ENCODE data around the gene CARS1.

The CARS1 gene
- total RNA-seq = 36.7 to 155 reads per million in 2 donors

DNA sequence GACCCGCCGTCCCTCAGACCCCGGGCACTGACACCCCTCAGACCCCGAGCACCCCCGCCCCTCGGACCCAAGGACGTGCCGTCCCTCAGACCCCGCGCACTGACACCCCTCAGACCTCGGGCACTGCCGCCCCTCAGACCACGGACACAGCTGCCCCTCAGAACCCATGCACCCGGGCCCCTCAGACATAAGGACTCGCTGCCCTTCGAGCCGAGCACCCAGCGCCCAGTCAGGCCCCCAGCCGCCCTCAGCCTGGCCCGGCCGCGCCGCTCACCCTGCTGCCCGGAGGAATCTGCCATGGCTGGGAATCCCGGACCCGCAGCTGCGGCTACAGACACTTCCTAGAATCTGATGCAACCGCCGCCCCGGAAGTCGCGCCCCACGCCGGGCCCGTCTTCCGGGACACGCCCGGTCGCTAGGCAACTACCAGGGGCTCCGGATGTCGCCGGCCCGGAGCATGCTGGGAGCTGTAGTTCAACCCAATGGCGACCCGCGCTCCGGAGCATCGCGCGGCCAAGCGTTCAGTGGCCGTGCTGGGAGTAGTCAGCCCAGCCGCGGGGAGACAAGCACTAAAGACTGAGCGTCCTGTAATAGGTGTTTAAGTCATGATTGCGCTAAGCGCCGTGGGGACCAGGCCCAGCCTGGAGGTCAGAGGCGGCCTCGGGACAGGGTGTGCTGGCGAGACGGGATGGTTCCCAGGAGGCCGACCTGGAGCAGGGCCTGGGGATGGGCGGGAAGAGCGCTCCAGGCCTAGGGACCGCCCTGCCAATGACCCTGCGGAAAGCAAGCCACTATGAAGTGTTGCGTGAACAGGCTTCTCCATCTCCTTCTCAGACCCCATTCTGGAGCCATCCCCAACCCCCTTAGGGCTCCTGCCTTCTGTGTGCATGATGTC, at the start of gene CARS1:
TSS of gene CARS1 (minus strand) at position 355 of the 895 bp plus-strand sequence. CDS start at position 299, 56 bp downstream.
- DNase-seq = peak; percentile 91

- no peak for DNase-seq
Observed at GRCh38 chr11:3105791-3106735, 48.8 kb upstream of the CARS1 start.

GRCh38 chr11:3104961-3105790, 48.0 kb upstream of the CARS1 start:
- DNase-seq = no peak

GRCh38 chr11:3104051-3104714, 47.0 kb upstream of the CARS1 start:
- DNase-seq = no peak

- DNase-seq = no peak
Observed at GRCh38 chr11:3103076-3103475, 45.9 kb upstream of the CARS1 start.

DNA sequence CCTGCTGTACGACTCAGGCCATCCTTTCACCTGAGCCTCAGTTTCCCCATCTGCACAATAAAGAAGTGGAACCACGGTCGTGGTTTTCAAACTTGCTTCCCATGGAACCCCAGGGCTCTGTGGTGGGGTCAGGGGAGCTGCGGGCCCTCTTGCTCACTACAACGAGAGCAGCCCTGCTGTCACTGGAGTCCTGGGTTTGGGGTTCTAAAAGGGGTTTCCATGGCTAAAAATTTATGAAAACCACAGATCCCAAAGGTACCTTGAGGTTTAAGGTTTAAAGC, 45.4 kb upstream of the CARS1 start:
- no peak for DNase-seq

DNA sequence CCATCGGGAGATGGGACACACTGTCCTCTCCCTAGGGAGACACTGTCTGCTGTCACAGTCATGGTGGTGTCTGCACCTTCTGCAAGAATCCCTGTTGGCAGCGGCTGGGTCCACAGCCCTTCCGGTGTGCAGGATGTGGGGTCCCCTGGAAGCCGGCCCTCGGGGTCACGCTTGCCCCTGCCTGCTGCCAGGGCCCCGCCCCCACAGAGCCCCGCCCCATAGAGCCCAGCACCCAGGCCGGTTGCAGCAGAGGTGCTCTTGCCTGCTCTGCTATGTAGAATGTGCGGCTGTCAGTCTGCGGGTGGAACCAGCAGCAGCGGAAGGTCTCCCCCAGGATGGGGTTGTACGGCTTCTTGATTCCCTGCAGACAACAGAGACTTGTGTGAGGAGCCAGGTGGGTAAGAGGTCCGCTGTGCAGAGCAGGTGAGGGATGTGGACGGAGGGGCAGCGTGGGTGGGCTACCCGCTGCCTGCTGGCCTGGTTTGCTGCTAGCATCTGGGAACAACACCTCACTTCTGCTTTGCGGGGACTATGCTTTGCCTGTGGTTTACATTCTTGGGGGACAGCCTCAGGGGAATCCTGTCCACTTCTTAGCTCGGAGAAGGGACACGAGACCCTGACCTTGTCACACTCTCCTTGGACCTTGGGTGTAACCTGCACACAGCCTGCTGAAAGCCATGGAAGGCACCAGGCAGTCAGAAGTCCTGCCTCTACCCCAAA, 44.9 kb upstream of the CARS1 start:
- DNase-seq = no peak

- DNase-seq = no peak
Observed at GRCh38 chr11:3099178-3099577, 42.0 kb upstream of the CARS1 start.

DNA sequence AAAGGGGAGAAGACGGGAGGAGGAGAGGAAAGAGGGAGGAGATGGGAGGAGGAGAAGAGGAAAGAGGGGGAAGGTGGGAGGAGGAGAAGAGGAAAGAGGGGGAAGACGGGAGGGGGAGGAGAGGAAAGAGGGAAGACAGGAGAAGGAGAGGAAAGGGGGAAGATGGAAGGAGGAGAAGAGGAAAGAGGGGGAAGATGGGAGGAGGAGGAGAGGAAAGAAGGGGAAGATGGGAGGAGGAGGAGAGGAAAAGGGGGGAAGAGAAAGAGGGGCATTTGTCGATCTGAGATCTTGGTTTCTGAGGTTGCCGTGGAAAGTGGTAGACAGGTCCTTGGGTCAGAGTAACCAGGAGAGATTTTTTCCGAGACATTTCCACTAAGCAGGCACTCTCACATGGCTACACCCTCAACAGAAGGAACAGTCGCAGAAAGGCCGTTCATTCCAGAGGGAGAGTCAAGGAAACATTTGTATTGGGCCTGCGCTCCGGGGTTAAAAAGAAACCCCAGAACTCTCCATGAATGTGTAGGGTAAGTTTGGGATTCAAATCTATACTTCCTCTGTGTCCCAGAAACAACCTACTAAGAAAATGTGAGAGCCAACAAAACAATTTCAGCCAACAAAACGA, 39.8 kb upstream of the CARS1 start:
- DNase-seq = no peak

DNA sequence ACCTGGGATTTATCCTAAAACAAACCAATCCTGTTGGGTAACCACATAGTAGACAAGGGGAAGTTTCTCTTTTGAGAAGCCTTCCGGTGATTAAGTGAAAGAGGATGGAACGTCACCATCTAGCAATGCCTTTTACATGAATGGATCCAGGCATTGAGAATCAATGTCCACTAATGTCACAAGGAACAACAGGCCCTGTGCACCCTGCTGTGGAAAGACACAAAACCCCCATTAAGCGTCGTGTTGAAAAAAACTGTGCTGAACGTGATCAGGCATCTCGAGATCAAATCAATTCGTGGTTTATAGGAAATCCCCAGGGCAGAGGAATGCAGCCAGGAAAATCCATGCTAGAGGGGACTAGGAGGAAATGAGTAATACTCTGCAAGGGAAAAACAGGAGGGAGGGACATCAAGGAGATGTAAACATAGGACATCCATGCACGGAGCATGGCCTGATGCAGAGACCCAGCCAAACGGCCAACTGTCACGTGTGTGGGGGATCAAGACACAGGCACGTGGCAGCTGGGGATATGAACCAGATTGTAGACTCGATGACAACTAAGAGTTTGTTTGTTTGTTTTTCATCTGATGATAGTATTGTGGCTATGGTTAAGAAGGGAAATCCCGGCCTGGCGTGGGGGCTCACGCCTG, 38.6 kb upstream of the CARS1 start:
- DNase-seq = no peak

GRCh38 chr11:3094223-3094824, 37.1 kb upstream of the CARS1 start:
- DNase-seq = no peak

DNA sequence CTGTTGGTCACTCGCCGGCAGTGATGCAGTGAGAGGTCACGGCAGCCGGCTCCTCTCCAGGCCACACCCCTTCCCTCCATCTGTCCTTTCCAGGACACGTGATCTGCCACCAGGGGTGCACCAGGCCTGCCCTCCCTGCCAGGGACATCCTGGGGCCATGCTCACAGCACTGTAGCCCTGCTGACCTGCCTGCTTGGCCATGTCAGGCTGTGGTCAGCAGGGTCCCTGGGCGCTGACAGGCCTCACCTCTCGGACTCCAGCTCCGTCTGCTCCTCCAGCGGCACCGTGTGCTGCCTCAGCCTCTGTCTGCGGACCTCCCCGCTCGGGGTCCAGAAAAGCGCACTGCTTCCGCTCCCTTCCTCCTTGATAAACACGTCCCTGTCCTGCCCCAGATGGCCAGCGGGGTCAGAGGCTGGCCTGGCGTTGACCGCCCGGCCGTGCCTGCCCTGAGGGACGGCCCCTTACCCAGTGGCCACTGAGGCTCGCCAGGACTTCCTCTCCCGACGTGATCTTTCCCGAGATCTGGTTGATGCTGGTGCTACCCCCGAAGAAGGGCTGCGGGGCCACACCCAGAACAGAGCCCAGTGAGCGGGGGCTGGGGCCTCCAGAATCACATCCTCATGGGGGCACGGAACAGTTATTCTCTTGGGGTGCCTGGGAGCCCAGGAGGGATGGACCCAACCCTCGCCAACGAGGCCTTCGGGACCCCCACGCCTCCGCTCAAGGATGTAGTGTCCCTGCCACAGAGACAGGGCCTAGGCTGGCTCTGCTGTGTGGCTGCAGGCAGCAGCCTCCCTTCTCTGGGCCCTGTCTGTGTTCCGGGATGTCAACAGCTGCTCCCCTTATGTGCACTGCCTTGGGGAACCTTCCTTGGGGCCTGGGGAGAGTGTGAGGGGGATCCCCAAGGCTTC, 36.3 kb upstream of the CARS1 start:
- no peak for DNase-seq

DNA sequence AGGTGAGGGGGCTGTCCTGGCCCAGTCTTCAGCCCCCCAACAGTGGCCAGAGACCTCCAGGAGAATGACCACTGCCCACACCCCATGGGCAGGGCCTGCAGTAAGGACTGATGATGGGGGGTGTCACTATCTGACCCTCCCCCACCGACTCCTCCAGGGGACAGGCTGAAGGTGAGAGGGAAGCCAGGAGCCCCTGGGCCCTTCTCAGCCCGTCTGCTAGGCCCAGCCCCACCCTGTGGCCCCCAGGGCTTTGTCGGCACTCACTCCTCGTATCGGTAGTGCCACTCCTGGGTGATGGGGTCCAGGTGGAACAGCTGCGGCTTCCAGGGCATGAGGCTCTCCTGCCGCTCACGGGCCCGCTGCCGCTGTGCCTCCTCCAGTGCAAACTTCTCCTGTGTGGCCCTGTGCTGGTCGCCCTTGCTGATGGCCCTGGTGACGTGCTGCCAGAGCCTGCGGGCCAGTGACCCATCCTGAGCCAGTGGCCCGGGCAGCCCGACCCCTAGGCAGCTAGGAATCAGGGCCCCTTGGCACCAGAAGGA, 35.4 kb upstream of the CARS1 start:
- no peak for DNase-seq

GRCh38 chr11:3091846-3092602, 34.8 kb upstream of the CARS1 start:
- peak; percentile 66 for DNase-seq

DNA sequence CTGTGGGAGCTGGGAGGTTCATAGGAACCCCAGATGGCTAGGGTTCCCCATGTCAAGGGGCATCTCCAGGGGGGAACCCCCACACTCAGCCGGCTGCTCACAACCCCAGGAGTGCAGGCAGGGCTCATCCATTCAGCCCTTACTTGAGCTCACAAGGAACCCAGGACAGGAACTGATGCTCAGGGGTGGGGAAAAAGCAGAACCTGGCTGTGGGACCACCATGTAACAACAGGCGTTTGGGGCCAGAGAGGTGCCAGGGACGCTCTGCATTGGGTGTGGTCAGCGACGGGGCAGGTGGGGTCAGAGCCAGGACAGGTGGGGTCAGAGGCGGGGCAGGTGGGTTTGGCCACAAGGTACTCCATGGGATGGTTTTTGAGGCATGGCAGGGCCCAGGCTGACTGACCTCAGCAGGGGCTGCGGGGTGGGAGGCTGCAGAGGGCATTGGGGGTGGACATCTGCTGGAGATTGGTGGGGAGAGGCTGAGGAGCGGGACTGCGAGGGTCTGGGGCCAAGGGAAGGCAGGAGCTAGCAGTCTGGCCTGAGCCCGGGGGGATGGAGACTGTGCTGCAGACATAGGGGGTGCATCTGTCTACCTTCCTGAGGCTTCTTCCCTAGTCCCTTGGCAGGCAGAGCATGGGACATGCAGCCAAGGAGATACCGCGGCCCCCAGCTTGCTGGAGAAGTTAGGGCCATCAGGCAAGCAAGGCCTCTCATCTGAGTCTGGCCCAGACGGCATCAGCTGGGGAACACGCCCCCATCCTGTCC, 34.0 kb upstream of the CARS1 start:
- DNase-seq = no peak

DNA sequence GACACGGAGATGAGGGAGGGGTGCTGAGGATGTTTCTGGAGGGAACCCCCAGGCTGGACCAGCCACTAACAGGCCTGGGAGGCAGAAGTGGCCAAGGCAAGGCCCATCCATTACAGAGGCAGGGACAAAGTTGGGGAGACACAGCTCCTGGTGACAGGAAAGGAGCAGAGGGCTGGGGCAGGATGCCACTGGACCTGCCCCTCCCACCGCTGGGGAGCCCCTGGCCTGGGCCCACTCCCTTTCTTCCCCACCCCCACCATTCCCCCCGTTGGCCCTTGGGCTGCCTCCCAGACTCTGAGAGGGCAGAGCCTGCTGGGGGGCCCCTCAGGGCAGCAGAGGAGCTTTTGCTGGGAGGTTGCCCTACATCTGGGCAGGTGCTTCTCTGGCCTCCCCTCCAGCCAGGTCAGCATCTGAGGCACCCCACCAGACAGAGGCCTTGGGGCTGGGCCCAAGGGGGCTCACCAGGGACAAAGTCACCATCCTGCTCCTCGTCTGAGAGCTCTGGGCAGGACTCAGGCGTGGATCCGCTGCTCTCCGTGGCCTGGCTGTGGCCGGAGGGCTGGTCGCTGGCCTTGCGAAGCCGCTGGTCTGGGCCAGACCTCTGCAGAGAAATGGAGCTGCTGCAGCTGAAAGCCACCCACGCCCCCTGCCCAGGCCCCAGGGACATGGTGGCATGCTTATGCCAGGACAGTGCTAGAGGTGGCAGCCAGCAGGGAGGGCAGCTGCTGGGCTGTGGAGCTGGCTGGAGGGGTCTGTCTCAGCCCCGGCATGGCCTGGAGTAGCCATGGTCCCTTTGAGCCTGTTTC, 33.1 kb upstream of the CARS1 start:
- no peak for DNase-seq

Data from T-helper 9 cell (primary cell).